SK-N-SH treated with all-trans-retinoic acid at 6 μM for 48 hours (cell line): Measurements from ENCODE around the gene NET1.

Experiments used
- ARNTL ChIP-seq: fragments of 450-650 bp; formaldehyde crosslinking; IDR thresholded peaks from 2 replicates; pipeline ENCODE4 v1.5.0; 2020; ENCODE audit warnings: low read depth, mild to moderate bottlenecking, moderate library complexity, borderline replicate concordance
- CSRNP3 ChIP-seq: fragments of 250-450 bp; sonication (Bioruptor Pico); IDR thresholded peaks from 2 replicates; pipeline ENCODE4 v1.5.1; 2021; ENCODE audit warnings: mild to moderate bottlenecking, moderate library complexity
- OSR1 ChIP-seq: fragments of 250-450 bp; sonication (Bioruptor Pico); IDR thresholded peaks from 2 replicates; pipeline ENCODE4 v1.8.0; 2022; ENCODE audit warnings: moderate library complexity, mild to moderate bottlenecking, inconsistent platforms
- POU6F1 ChIP-seq: fragments of 250-450 bp; sonication (Bioruptor Pico); IDR thresholded peaks from 2 replicates; pipeline ENCODE4 v1.8.0; 2021; ENCODE audit warnings: low read depth, mild to moderate bottlenecking, moderate library complexity, borderline replicate concordance
- RARB ChIP-seq: fragments of 250-450 bp; sonication (Bioruptor Pico); IDR thresholded peaks from 2 replicates; pipeline ENCODE4 v1.8.0; 2021; ENCODE audit warnings: mild to moderate bottlenecking, moderate library complexity
- TCF4 ChIP-seq: fragments of 250-450 bp; sonication (Bioruptor Pico); IDR thresholded peaks from 2 replicates; pipeline ENCODE4 v1.8.0; 2021; ENCODE audit warnings: mild to moderate bottlenecking, moderate library complexity, borderline replicate concordance
- TSHZ2 ChIP-seq: fragments of 250-450 bp; sonication (Bioruptor Pico); IDR thresholded peaks from 2 replicates; pipeline ENCODE4 v1.5.0; 2020; ENCODE audit warnings: mild to moderate bottlenecking, moderate library complexity
- ZFP3 ChIP-seq: fragments of 250-450 bp; sonication (Bioruptor Pico); IDR thresholded peaks from 2 replicates; pipeline ENCODE4 v1.5.0; 2020; ENCODE audit warnings: mild to moderate bottlenecking, moderate library complexity
- ZFP30 ChIP-seq: fragments of 450-650 bp; formaldehyde crosslinking; IDR thresholded peaks from 2 replicates; pipeline ENCODE4 v1.5.0; 2022; ENCODE audit warnings: mild to moderate bottlenecking, moderate library complexity
- ZNF8 ChIP-seq: fragments of 450-650 bp; formaldehyde crosslinking; IDR thresholded peaks from 2 replicates; pipeline ENCODE4 v1.5.0; 2020; ENCODE audit warnings: mild to moderate bottlenecking, moderate library complexity

- TF ChIP-seq ZFP30 (CRISPR knock-in tag) (no peak), CSRNP3 (CRISPR knock-in tag) (no peak), TCF4 (CRISPR knock-in tag) (no peak), RARB (no peak), TSHZ2 (no peak), ZNF8 (CRISPR knock-in tag) (no peak), POU6F1 (CRISPR knock-in tag) (no peak), ARNTL (CRISPR knock-in tag) (no peak), OSR1 (CRISPR knock-in tag) (no peak), ZFP3 (CRISPR knock-in tag) (no peak)
Observed at GRCh38 chr10:5441106-5441505, 28.7 kb downstream of the NET1 start.
